Vagina (tissue), 2 donors: ENCODE data around the gene MFN2.

Source experiments
- POLR2A ChIP-seq, 2 donors: fragments of 450-650 bp; IDR thresholded peaks; one replicate each; pipeline ENCODE4 v1.6.1; 2017; ENCODE audit warnings: antibody characterized with exemption in 2 of 2, mild to moderate bottlenecking in 2 of 2, moderate library complexity in 2 of 2
- POLR2AphosphoS5 ChIP-seq, 2 donors: sonication (generic); formaldehyde crosslinking; IDR thresholded peaks; one replicate each; pipeline ENCODE4 v1.9.0; 2017; ENCODE audit warnings: antibody characterized with exemption in 2 of 2, mild to moderate bottlenecking in 2 of 2, low read depth in 1 of 2; ENCODE audit not compliant: insufficient read depth in 1 of 2
- TF ChIP-seq, protein P1 (sequence below), 3 experiments: fragments of 450-650 bp in 2 of 3; fragments of 200-600 bp in 1 of 3; sonication (generic) in 1 of 3; IDR thresholded peaks; one replicate each; pipeline ENCODE4 v1.5.1; 2017 to 2019; ENCODE audit warnings: antibody characterized with exemption in 3 of 3, mild to moderate bottlenecking in 2 of 3, moderate library complexity in 2 of 3

DNA sequence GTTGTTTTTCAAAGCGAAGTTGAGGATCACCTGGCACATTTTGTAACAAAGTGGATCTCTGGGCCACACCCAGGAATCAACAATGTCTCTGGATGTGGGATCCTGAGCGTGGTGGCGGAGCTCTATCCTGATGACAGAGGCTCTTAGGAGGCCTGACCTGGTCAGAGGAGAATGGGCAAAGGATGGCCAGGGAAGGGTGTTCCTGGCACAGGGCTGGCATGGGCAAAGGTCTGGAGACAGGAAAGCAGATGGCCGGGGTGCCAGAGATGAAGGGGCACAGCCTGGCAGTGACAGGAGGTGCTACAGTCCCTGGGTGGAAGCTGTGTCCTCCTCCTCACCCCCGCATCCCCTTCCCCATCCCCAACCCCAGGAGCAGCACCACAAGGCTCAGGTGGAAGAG is 20.0 kb upstream of the MFN2 start:
- TF ChIP-seq, protein P1, sequence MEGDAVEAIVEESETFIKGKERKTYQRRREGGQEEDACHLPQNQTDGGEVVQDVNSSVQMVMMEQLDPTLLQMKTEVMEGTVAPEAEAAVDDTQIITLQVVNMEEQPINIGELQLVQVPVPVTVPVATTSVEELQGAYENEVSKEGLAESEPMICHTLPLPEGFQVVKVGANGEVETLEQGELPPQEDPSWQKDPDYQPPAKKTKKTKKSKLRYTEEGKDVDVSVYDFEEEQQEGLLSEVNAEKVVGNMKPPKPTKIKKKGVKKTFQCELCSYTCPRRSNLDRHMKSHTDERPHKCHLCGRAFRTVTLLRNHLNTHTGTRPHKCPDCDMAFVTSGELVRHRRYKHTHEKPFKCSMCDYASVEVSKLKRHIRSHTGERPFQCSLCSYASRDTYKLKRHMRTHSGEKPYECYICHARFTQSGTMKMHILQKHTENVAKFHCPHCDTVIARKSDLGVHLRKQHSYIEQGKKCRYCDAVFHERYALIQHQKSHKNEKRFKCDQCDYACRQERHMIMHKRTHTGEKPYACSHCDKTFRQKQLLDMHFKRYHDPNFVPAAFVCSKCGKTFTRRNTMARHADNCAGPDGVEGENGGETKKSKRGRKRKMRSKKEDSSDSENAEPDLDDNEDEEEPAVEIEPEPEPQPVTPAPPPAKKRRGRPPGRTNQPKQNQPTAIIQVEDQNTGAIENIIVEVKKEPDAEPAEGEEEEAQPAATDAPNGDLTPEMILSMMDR (IDR thresholded peaks at IDR 0.05) = no peak
- TF ChIP-seq POLR2AphosphoS5 (IDR thresholded peaks at IDR 0.05; ENCODE audit: insufficient read depth in 1 of 2, low read depth in 1 of 2) (no peak), POLR2A (IDR thresholded peaks at IDR 0.05) (no peak)
